Fibroblast of mammary gland (primary cell): Measurements from ENCODE around the gene GPR146.

Experiments
- DNase-seq: peaks from one replicate; pipeline ENCODE4 v3.0.0-alpha.2; 2010; ENCODE audit warnings: low read depth
- H3K4me3 ChIP-seq: 2 replicates; pipeline ENCODE4 v1.5.1; 2011; ENCODE audit warnings: low read depth, mild to moderate bottlenecking, low read length, moderate library complexity; ENCODE audit not compliant: control insufficient read depth
- CTCF ChIP-seq: conservative IDR thresholded peaks from 2 replicates; pipeline ENCODE4 v1.5.1; 2011; ENCODE audit warnings: low read depth, low read length, inconsistent platforms; ENCODE audit not compliant: control insufficient read depth, insufficient read depth

Gene GPR146

GRCh38 chr7:1101563-1102431, 57.5 kb downstream of the GPR146 start:
- TF ChIP-seq CTCF: no peak
- H3K4me3 ChIP-seq: no peak overlapping the region
- DNase-seq: no peak

GRCh38 chr7:1103009-1103788, 58.9 kb downstream of the GPR146 start:
- no peak for TF ChIP-seq CTCF
- DNase-seq: no peak
- H3K4me3 ChIP-seq: no peak overlapping the region

GRCh38 chr7:1103789-1104515, 59.6 kb downstream of the GPR146 start:
- TF ChIP-seq CTCF: no peak

GRCh38 chr7:1104516-1105179, 60.3 kb downstream of the GPR146 start:
- TF ChIP-seq CTCF: no peak
- DNase-seq: no peak
- no peak overlapping the region for H3K4me3 ChIP-seq

More at GRCh38 chr7:1103789-1104515, 59.6 kb downstream of the GPR146 start:
- no peak overlapping the region for H3K4me3 ChIP-seq
- no peak for DNase-seq

- no peak for TF ChIP-seq CTCF
- DNase-seq: no peak
- H3K4me3 ChIP-seq: no peak overlapping the region
These were observed 60.8 kb downstream of the GPR146 start for GRCh38 chr7:1105189-1105588.
